Colon (tissue), 2 donors: ENCODE results near the gene IGFL1.
"Not testable (repeated sequence)": the region's sequence is repeated elsewhere in the genome, so short reads cannot be mapped to it uniquely, and the experiment has no call there.

Experiments used
- FAIRE-seq: peaks from 2 replicates; lab custom pipeline; 2012; peaks lifted over from hg19 to GRCh38; lab: Jason Lieb, UNC
- donor health status: control.
- donor health status: control.

Gene IGFL1

GRCh38 chr19:46229442-46229841 is at the start of gene IGFL1:
Gene IGFL1, plus strand, starts transcription at chr19:46229742. Its CDS starts 33 bp downstream, at chr19:46229775.
- FAIRE-seq: no peak

GRCh38 chr19:46180701-46181387 is 48.7 kb upstream of the IGFL1 start:
- FAIRE-seq: no peak

GRCh38 chr19:46181388-46181779 is 48.2 kb upstream of the IGFL1 start:
- no peak for FAIRE-seq

DNA sequence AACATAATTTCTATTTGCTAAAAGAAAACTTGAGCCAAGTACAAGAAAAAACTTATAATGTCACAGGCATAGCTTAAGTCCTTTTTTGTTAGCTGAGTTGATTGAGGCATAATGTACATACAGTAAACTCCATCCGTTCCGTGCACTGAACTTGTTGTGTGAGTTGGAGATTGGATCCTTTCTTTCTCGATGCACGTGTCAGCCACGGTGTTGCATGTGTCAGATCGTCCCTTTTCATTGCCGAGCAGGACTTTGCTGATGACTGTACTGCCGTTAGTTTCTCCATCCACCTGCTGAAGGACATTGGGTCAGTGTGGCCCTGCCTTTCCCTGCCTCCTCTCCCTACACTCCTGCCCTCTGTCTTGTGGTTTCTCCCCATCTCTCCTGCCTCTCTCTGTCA is 47.1 kb upstream of the IGFL1 start:
- FAIRE-seq: no peak

DNA sequence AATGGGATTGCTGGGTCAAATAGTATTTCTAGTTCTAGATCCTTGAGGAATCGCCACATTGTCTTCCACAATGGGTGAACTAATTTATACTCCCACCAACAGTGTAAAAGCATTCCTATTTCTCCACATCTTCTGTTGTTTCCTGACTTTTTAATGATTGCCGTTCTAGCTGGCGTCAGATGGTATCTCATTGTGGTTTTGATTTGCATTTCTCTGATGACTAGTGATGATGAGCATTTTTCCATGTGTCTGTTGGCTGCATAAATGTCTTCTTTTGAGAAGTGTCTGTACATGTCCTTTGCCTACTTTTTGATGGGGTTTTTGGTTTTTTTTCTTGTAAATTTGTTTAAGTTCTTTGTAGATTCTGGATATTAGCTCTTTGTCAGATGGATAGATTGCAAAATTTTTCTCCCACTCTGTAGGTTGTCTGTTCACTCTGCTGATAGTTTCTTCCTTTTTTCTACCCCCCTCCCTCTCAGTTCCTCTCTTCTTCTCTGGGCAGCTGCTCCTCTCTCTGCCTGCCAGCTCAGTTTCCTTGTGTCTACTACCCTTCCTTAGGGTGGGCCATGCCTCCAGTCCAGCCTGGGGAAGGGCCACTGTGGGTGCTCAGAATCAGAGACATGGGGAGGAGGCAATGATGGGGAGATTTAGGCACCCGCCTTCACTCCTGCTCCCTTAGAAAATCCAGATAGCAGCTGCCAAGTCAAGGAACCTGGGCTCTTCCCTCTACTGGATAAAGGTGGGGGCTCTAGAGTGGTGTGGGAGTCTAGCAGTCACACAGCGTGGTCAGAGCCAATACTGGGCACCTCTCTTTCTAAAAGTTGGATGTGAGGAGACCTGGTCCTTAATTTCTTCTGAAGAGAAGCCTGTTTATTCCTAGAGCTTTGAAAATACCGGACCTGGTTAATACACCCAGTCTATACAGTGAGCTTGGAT is 44.5 kb upstream of the IGFL1 start:
- FAIRE-seq: not testable (repeated sequence)

GRCh38 chr19:46186101-46186716 is 43.3 kb upstream of the IGFL1 start:
- FAIRE-seq: no peak

DNA sequence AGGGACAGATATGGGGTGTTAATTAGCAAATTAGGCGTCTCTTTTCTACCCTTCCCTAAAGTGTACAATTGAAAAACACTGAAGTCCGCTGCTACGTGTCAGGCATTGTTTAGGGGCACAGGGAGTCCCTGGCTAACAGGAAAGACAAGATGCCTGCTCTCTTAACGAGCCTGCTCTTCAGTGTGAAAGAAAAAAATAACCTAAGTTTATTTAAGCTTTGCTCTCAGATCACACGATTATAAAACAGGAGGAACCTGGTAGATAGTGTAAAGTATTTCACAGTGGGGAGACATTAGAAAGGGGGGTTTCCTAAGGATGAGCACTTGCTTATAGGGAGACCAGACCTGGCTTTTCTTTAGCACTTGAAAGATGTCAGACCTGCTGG is 42.8 kb upstream of the IGFL1 start:
- FAIRE-seq: no peak

GRCh38 chr19:46189971-46190888 is 39.3 kb upstream of the IGFL1 start:
- FAIRE-seq: no peak

DNA sequence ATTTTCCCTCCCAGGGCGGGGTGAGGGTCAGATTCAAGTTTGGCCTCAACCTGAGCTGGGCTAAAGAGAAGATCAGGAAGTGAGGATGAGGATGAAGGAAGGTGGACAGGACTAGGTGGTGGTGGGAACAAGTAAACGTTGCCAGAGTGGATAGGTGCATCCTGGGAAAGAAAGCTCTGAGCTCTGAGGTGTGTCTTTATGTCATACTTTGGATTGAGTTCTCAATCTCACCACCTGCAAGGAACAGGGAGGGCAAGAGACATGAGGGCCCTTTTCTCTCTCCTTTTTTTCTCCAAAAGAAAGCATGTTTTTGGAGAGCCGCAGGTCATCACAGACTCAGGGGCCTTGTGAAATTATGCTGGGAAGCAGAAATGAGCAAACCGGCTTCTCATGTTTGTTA is 38.2 kb upstream of the IGFL1 start:
- FAIRE-seq: no peak

DNA sequence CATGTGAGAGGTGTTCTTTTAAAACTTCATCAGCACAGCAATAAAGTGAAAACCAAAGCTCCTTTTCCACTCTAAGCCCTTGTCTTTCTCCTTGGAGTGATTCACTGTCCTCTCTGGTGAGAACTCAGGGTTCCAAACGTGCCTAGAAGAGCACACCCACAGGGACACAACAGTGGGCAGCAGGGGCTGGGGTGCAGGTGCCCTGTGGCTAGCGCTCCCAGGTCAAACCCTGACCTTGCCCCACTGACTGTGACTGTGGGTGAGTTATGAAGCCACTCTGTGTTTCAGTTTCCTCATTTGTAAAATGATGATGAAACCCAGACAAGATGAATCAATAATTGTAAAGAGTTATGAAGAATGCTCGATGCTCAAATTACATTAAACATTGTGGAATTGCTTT is 37.6 kb upstream of the IGFL1 start:
- no peak for FAIRE-seq

DNA sequence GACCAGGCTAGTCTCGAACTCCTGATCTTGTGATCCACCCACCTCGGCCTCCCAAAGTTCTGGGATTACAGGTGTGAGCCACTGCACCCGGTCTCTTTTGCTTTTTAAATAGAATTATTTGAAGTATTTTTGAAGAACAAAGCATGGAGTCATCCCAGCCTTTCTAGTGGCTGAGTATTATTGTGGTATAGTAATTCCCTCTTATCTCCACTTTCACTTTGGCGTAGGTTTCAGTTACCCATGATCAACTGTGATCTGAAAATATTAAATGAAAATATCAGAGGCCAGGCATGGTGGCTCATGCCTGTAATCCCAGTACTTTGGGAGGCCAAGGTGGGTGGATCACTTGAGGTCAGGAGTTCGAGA is 36.9 kb upstream of the IGFL1 start:
- not testable (repeated sequence) for FAIRE-seq

- FAIRE-seq: no peak
Measured at GRCh38 chr19:46192992-46193650, 36.4 kb upstream of the IGFL1 start.

DNA sequence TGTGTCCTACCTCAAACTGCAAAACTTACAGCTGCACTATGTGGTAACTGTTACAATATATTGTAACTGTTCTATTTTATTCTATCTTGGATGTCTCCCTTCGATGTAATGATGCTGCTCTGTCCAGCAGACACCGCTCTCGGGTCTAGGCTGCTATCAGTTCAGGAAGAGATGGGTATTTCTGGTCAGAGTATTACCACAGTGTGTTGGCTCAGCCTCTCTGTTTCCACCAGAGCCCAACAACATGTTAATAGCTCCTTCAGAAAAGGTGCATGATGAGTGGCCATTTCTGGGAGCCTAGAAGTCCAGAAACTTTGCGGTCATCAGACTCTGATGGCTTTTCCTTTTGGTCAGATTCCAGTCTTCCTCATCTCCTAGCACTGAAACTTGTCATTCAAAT is 35.9 kb upstream of the IGFL1 start:
- FAIRE-seq: no peak

DNA sequence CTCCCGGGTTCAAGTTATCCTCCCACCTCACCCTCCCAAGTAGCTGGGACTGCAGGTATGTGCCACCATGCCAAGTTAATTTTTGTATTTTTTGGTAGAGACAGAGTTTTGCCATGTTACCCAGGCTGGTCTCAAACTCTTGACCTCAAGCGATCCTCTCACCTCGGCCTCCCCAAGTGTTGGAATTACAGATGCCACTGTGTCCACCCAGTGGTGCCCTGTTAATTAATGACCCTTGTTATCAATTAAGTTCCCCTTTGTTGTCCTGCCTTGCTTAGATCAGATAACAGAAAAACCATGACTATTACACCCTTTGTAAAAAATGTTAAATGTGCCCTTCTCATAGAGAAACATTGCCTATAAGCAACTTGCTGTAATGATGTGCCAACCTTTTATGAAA is 34.4 kb upstream of the IGFL1 start:
- FAIRE-seq: no peak

DNA sequence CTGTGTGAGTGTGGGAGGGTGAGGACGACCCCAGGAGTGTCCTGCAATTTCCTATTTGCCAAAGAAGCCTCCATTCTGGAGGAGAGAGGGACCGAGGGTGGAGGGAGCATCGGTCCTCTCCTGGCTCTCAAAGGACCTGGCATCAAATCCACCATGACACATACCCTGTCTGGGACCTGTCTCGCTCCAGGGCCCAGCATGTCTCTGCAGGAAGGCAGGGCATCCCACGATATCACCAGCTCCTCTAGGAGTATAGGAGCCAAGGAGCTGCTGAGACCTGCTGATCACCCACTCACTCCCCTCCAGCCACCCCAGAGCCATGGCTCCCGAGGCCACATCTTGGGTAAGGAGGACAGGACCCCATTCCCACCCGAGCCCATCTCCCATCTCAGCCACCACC is 33.6 kb upstream of the IGFL1 start:
- FAIRE-seq: not testable (repeated sequence)

GRCh38 chr19:46196410-46197124 is 33.0 kb upstream of the IGFL1 start:
- no peak for FAIRE-seq

GRCh38 chr19:46197314-46198070 is 32.0 kb upstream of the IGFL1 start:
- FAIRE-seq: no peak

- no peak for FAIRE-seq
Measured at GRCh38 chr19:46198756-46199155, 30.8 kb upstream of the IGFL1 start.

GRCh38 chr19:46201454-46202310 is 27.9 kb upstream of the IGFL1 start:
- no peak for FAIRE-seq
